HG03139 (cell line): ENCODE data around the gene DPH1.

Experiments used
- ATAC-seq: cut with Tn5 transposase; IDR thresholded peaks from one replicate; pipeline ENCODE4 v1.9.1; 2021; ENCODE audit not compliant: unreplicated experiment

Gene DPH1

GRCh38 chr17:2049333-2050299, 19.7 kb downstream of the DPH1 start:
- peak; percentile 36 for ATAC-seq

GRCh38 chr17:2050300-2051060, 20.5 kb downstream of the DPH1 start:
- no peak for ATAC-seq

DNA sequence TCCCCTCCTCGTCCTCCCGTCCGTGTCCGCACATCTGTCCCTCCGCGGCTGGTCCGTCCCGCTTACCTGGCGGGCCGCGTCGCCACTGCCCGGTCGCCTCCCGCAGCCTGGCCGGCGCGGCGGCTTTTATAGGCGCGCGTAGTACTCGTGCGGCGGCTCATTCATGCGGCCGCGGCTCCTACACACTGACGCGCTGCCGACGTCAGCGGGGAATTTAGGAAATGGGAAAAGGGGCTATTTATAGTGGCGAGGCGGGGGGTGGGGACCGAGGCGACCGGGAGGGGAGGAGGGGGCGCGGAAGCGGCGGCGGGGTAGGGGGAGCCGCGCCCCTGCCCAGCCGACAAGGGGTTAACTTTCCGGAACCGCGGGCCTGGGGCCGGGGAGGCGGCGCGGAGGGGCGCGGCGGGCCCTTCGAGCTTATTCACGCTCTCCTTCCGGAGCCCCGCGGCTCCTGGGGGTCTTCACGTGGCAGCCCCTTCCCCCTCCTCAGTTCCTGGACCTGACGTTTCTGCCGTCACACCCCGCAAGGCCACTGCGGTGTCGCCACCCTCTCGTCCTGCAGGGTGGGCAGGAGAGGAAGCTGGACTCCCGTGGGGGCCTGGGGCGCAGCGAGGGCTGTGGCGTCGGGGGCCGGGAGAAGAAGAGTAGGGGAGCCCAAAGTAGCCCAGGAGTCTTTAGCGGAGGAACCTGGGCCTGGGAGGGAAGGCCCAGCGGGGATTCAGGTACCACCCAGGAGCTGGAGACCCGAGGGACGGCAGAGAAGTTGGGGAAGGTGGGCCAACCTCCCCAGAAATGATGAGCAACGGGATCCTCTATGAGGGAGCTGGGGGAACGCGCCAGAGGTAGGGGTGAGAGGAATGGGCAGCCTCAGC, 21.3 kb downstream of the DPH1 start:
- no peak for ATAC-seq

DNA sequence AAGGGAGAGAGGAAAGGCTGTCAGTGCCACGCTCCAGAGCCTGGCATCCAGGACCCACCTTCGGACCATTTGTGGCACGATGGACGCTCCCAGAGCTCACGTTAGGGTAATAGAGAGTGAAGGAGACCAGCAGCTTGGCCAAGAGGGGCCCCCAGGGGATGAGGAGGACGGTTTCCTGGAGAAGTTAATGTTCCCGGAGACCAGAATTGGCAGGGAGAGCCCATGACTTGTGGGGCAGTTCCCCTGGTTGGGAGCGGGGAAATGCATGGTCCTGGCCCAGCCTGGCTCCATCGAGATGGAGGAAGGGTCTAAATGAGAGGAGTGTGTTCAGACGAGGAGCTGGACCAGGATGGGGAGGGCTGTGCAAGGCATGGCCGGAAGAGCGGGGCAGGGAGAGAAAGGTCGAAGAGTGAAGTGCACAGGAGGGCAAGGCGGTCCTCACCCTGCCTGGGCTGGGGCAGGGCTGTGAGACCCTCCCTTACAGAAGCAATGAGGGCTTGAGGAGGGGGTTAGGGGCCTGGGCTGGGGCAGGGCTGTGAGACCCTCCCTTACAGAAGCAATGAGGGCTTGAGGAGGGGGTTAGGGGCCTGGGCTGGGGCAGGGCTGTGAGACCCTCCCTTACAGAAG, 22.1 kb downstream of the DPH1 start:
- ATAC-seq, result no peak

- ATAC-seq, result no peak
Observed at GRCh38 chr17:2053380-2054261, 23.7 kb downstream of the DPH1 start.

DNA sequence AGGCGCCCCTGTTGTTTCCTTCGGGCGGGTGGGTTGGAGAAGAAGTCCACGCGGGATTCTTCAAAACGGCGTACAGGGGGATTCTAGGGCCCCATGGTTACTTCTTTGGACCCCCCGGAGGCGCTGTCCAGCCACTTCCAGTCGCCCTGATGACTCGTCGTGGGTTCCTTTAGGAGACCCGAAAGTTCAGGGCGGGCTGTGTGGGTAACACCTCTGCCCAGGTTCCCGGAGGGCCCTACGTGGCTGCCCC, 24.2 kb downstream of the DPH1 start:
- no peak for ATAC-seq

- ATAC-seq, result peak; percentile 31
Observed at GRCh38 chr17:2054512-2055291, 24.7 kb downstream of the DPH1 start, which contains the start of gene HIC1. TSS of gene HIC1 (plus strand) at chr17:2055103. CDS start at chr17:2056691, 1,588 bp downstream.

DNA sequence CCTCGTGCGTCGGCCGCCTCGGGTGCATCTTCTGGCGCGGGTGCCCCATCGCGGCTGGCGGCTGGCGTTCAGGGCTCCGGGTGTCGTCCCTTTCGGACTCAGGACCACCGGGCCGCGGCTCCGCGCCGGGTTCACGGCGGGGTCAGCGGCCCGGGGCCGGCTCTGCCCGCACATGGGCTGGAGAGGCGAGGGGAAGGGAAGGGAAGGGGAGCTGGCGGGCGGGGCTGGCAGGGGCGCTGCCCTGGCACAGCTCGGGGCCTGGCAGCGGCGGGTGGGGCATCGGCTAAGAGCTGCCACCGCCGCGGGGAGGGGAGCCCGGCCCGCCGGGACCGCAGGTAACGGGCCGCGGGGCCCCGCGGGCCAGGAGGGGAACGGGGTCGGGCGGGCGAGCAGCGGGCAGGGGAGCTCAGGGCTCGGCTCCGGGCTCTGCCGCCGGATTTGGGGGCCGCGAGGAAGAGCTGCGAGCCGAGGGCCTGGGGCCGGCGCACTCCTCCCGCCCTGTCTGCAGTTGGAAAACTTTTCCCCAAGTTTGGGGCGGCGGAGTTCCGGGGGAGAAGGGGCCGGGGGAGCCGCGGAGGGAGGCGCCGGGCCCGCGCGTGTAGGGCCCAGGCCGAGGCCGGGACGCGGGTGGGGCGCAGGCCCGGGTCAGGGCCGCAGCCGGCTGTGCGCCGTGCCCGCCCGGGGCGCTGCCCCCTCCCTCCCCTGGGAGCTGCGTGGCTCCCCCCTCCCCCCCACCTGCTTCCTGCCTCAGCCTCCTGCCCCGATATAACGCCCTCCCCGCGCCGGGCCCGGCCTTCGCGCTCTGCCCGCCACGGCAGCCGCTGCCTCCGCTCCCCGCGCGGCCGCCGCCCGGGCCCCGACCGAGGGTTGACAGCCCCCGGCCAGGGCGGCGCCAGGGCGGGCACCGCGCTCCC, 25.6 kb downstream of the DPH1 start:
- no peak for ATAC-seq

DNA sequence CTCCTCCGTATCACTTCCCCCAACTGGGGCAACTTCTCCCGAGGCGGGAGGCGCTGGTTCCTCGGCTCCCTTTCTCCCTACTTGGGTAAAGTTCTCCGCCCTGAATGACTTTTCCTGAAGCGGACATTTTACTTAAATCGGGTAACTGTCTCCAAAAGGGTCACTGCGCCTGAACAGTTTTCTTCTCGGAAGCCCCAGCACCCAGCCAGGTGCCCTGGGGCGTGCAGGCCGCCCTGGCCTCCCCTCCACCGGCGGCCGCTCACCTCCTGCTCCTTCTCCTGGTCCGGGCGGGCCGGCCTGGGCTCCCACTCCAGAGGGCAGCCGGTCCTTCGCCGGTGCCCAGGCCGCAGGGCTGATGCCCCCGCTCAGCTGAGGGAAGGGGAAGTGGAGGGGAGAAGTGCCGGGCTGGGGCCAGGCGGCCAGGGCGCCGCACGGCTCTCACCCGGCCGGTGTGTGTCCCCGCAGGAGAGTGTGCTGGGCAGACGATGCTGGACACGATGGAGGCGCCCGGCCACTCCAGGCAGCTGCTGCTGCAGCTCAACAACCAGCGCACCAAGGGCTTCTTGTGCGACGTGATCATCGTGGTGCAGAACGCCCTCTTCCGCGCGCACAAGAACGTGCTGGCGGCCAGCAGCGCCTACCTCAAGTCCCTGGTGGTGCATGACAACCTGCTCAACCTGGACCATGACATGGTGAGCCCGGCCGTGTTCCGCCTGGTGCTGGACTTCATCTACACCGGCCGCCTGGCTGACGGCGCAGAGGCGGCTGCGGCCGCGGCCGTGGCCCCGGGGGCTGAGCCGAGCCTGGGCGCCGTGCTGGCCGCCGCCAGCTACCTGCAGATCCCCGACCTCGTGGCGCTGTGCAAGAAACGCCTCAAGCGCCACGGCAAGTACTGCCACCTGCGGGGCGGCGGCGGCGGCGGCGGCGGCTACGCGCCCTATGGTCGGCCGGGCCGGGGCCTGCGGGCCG, 26.5 kb downstream of the DPH1 start:
- ATAC-seq, result no peak

GRCh38 chr17:2057175-2057759, 27.3 kb downstream of the DPH1 start:
- ATAC-seq, result no peak

DNA sequence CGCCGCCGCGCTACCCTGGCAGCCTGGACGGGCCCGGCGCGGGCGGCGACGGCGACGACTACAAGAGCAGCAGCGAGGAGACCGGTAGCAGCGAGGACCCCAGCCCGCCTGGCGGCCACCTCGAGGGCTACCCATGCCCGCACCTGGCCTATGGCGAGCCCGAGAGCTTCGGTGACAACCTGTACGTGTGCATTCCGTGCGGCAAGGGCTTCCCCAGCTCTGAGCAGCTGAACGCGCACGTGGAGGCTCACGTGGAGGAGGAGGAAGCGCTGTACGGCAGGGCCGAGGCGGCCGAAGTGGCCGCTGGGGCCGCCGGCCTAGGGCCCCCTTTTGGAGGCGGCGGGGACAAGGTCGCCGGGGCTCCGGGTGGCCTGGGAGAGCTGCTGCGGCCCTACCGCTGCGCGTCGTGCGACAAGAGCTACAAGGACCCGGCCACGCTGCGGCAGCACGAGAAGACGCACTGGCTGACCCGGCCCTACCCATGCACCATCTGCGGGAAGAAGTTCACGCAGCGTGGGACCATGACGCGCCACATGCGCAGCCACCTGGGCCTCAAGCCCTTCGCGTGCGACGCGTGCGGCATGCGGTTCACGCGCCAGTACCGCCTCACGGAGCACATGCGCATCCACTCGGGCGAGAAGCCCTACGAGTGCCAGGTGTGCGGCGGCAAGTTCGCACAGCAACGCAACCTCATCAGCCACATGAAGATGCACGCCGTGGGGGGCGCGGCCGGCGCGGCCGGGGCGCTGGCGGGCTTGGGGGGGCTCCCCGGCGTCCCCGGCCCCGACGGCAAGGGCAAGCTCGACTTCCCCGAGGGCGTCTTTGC, 28.0 kb downstream of the DPH1 start:
- ATAC-seq, result no peak

GRCh38 chr17:2058586-2059546, 28.9 kb downstream of the DPH1 start:
- ATAC-seq, result no peak

DNA sequence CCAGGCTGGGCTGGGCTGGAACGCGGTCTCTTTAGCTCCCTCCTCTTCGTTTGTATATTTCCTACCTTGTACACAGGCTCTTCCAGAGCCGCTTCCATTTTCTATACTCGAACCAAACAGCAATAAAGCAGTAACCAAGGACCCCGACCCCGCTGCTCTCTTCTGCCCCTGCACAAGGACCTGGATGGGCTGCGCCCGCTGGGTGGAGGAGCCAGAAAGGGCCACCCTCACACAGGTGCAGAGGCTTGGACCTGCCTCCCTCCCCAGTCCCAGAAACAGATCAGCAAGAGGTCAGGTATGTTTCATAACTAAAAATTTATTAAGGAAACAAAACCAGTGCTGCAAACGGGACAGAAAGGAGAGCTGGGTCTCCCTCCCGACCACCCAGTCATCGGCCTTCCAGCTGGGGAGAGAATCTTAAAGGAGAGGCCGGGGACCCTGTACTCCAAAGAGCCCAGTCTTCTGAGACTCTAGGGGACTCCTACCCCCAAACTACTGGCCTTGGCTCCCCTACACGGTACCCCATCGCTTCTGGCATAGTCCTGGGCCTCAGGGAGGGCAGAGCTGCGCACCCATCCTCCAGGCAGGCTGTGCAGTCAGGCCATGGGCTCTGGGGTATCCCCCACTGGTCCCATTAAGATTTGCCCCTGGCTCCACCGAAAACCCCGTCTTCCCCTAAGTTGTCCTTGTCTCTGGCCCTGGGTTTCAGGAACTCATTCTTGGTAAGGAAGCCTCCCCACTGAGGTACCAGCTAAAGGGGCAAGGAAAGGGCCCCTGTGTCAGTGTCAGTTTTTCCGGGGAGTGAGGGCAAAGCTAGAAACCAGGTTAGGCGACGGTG, 29.8 kb downstream of the DPH1 start:
- ATAC-seq, result no peak

DNA sequence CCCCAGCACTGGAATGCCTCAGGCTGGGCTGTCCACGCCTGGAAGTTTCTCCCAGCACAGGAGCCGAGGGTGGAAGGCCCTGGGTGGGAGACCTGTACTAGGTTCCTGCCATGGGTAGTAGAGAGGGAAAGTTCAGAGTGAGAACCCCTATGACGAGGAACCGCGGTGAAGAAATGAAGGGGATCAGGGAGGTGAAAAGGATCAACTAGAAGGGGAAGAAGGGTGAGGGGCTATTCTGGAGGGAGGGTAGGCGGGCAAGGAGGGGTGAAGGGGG, 30.4 kb downstream of the DPH1 start:
- no peak for ATAC-seq
